Dermis blood vessel endothelial cell (primary cell): ENCODE results near the gene CA11. TPM values are rescaled to one million over a fixed set of nuclear protein-coding genes. Genes with fewer than 3 reads are reported as not detected.
"Not testable (repeated sequence)": the region's sequence is repeated elsewhere in the genome, so short reads cannot be mapped to it uniquely, and the experiment has no call there.

Experiments
- DNase-seq: peaks from one replicate; pipeline ENCODE4 v3.0.0; 2010
- total RNA-seq: library from RNA; depleted of rRNA; stranded (reverse); fragments of >200 nt; gene quantifications from 2 replicates; pipeline ENCODE4 v1.2.3, GENCODE V29; 2014

Gene CA11
- total RNA-seq, 1 donor from 2014 or later, result 4.8 TPM

DNA sequence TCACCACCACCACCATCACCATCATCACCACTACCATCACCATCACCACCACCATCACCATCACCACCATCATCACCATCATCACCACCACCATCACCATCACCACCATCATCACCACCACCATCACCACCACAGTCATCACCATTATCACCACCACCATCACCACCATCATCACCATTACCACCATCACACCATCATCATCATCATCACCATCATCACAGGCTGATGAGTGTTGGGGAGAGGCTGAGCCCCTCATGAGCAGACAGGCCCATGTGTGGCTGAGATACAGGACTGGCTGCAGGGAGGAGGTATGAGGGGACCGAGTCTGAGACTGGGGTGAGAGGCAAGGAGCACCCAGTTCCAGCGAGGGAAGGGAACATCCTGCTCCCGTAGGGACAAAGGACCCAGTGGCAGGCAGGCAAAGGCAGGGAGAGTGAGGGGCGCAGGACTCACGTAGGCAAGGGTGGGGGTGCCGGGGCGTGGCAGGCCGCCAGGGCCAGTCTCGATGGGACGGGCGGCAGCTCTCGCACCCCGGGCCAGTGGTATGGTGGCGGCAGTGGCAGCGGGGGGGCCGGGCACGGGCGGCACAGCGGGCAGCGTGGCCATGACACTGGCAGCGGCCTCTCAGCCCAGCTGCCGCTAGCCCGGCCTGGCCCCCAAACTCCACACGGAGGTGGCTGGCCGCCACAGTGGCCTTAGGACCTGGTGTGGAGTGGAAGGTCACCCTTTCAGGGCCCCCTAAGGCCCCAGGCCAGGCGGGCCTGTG, 24.1 kb upstream of the CA11 start:
- no peak for DNase-seq

- DNase-seq, result no peak
These were observed 22.8 kb upstream of the CA11 start for GRCh38 chr19:48668761-48669160.

DNA sequence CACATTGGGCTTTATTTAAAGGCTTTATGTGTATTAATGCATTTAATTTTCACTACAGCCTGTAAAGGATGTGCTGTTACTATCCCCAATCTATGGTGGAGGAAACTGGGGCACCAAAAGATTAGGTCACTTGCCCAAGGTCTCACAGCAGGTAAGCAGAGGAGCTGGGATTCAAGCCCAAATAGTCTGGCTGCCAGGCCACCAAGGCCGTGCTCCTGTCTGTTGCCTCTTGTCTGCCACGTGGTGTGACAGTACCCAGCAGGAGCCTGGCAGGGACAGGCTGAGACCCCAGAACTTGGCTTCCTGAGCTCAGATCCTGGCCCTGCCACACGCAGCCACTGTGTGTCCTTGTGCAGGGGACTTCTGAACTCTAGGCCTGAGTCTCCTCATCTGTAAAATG, 22.3 kb upstream of the CA11 start:
- no peak for DNase-seq

- DNase-seq, result no peak
These were observed 19.8 kb upstream of the CA11 start for GRCh38 chr19:48665786-48666185.

GRCh38 chr19:48664476-48664875, 18.5 kb upstream of the CA11 start:
- no peak for DNase-seq

- no peak for DNase-seq
These were observed 17.7 kb upstream of the CA11 start for GRCh38 chr19:48663667-48664066.

DNA sequence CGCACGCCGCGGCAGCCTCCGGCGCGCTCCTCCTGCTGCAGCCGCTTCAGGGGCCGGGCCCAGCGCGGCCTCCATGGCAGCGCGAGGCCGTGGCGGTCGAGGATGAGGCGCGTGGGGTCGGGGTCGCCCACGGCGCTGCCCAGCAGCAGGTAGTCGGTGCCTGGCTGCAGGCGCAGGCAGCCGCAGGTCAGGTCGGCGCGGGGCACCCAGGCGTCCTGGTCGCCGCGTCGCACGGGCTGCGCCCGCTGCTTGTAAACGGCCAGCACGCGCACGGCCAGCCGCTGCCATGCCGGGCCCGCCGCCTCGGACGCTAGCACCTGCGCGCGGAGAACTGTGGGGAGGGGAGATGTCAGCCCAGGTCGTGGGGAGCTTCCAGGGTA, 15.7 kb upstream of the CA11 start:
- no peak for DNase-seq

DNA sequence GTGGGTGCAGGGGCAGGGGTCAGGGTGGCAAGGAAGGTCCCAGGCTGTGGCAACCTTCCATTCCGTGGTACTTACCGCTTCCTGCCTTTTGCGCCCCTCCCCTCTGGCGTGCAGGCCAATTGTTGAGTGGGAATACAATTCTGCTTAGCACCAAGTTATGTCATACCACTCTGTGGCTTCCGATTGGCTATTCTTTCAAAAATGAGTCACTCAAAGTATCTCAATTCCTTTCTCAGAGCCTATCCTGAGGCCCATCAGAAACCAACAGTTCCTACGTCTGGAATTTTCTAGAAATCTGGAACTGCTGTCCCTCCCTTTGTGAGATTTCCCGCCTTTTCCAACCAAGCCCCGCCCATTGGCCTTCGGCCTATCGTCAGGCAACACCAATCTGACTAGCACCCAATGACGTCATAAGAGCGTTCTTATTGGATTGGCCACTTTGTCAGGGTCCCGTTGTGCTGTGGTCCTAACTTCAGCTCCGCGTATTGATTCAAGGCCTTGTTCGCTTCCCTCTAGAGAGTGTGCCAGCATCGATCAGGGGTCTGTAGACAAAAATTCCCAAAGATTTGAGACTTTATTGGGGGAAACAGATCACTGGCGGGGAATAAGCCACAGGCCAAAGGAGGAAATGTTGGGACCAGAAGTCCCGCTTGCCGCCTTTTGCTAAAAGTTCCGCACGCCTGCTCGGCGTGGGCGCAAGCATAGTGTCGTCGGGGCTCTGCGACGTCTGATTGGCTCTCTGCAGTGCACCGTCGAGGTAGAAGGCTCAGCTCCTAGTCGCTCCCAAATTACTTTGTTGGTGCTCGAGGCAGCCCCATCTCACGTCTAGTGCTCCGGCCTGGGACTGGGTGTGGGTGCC, 15.1 kb upstream of the CA11 start:
- peak; percentile 93 for DNase-seq

- DNase-seq, result no peak
These were observed 13.8 kb upstream of the CA11 start for GRCh38 chr19:48659768-48660167.

GRCh38 chr19:48658483-48658882, 12.5 kb upstream of the CA11 start:
- DNase-seq, result no peak

- DNase-seq, result not testable (repeated sequence)
These were observed 11.8 kb upstream of the CA11 start for GRCh38 chr19:48657828-48658227.

- peak; percentile 77 for DNase-seq
These were observed 11.0 kb upstream of the CA11 start for GRCh38 chr19:48656840-48657474.

DNA sequence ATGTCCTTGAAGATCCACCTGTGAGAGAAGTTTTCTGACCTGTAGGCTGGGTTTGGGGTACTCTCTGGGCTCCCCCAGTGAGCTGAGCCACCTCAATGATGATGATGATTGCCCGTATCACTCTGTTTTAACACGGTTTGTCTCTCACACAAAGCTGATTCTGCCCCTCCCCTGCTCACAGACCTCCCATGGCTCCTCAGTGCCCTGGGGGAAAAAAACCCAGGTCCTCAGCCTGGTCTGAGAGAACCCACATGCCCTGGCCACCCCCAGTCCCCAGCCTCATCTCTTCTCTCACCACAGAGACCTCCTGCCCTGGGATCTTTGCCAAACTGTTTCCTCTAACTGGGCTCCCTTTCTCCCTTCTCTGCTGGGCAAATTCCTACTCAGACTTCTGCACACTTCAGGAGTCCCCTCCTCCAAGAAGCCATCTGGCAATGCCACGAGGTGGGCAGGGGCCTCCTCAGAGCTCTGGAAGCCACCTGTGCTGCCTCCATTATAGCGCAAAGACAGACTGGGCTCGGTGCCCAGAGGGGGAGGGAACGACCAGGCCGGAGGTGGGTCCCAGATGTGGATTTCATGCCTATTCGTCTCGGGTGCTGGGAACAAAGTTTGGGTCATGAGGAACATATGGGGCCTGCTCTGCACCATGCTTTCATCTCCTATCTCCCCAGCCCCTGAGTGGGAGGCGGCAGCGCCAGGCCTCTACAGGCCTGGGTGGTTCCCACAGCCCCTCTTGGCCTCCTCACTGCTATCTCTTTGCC, 8.5 kb upstream of the CA11 start:
- DNase-seq, result no peak

DNA sequence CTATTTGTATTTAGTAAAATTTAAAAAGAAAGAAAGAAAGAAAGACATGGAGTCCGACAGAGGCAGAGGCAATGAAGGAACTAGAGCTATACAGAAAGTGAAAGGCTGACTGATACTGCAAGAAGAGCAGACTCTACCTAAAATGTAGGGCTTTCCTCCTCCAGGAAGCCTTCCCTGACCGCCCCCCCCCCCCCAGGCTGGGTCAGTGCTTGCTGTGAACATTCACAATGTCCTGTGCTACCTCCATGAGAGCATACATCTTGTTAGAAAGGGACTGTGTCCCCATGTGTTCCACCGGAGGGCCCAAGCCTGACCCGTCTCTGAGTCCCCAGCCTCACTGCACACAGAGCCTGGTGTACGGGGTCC, 5.7 kb upstream of the CA11 start:
- DNase-seq, result no peak

DNA sequence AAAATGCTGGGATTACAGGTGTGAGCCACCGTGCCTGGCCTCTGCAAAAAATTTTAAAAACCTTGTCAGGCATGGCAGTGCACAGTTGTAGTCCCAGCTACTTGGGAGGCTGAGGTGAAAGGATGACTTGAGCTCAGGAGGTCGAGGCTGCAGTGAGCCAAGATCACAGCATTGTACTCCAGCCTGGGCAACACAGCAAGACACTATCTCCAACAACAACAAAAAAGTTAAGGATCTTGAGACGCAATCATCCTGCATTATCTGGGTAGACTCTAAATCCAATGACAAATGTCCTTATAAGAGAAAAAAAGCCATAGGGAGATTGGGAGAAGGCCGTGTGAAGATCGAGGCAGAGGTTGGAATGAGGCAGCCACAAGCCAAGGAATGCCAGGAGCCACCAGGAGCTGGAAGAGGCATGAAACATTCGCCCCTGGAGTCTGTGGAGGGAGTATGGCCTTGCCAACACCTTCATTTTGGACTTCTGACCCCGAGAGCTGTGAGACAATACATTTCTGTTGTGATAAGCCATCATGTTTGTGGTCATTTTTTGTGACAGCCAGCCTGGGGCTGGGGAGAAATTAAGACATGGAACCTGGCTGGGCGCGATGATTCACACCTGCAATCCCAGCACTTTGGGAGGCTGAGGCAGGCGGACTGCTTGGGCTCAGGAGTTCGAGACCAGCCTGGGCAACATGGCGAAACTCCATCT, 5.1 kb upstream of the CA11 start:
- DNase-seq, result no peak

- DNase-seq, result no peak
These were observed 2.1 kb upstream of the CA11 start for GRCh38 chr19:48648134-48648533.

- no peak for DNase-seq
These were observed 782 bp upstream of the CA11 start for GRCh38 chr19:48646722-48647216.

GRCh38 chr19:48645620-48646000, 377 bp downstream of the CA11 start:
- DNase-seq, result no peak

- peak; percentile 80 for DNase-seq
These were observed 958 bp downstream of the CA11 start for GRCh38 chr19:48644839-48645619.

DNA sequence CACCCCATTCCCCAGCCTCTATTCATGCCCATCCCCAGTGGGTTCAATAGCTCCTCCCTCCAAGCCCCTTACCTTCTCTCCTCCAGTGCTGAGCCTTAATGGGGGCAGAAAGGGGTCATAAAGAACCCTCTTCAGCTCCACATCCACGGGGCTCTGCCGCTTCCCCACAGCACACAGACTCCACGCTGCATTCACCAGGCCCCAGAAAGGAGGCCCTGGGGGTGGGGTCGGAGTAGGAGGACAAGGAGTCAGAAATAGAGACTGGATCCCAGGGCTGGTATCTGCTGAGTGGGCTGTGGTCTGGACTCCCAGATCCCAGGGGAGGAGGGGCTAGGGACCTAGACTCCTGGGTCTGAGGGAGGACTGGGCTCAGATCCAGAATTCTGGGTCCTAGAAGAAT, 1.6 kb downstream of the CA11 start:
- no peak for DNase-seq

DNA sequence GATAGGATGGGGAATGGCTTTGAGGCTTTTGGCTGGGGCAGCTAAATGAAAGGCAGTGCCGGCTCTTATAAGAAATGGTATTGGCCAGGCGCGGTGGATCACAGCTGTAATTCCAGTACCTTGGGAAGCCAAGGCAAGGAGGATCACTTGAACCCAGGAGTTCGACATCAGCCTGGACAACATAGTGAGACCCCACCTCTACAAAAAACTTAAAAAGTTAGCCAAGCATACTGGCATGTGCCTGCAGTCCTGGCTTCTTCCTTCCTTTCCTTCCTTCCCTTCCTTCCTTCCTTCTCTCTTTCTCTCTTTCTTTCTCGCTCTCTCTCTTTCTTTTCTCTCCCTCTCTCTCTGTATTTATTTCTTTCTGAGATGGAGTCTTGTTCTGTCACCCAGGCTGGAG, 3.1 kb downstream of the CA11 start:
- no peak for DNase-seq
